ENCODE data around the gene CD83.

DNA sequence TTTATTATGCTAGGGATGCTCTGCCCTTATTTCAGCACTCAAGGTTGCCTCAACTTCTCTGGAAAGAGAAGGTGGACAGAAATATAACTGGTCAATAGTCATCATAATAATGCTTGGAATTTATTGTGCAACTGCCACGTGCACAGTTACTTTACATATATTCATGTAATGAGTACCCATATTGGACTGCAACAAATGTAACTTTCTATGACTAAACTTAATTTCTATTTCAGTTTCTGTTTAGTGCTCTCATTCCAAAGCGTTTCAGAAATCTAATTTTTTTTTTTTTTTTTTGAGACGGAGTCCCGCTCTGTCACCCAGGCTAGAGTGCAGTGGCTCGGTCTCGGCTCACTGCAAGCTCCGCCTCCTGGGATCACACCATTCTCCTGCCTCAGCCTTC lies 28.3 kb upstream of the CD83 start:
- TF ChIP-seq POLR2A (IDR thresholded peaks at IDR 0.05), result no peak
- TF ChIP-seq, protein P1, sequence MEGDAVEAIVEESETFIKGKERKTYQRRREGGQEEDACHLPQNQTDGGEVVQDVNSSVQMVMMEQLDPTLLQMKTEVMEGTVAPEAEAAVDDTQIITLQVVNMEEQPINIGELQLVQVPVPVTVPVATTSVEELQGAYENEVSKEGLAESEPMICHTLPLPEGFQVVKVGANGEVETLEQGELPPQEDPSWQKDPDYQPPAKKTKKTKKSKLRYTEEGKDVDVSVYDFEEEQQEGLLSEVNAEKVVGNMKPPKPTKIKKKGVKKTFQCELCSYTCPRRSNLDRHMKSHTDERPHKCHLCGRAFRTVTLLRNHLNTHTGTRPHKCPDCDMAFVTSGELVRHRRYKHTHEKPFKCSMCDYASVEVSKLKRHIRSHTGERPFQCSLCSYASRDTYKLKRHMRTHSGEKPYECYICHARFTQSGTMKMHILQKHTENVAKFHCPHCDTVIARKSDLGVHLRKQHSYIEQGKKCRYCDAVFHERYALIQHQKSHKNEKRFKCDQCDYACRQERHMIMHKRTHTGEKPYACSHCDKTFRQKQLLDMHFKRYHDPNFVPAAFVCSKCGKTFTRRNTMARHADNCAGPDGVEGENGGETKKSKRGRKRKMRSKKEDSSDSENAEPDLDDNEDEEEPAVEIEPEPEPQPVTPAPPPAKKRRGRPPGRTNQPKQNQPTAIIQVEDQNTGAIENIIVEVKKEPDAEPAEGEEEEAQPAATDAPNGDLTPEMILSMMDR (IDR thresholded peaks at IDR 0.05), result no peak
- TF ChIP-seq EP300 (IDR thresholded peaks at IDR 0.05; ENCODE audit: low read depth), result no peak
- TF ChIP-seq POLR2AphosphoS5 (IDR thresholded peaks at IDR 0.05), result no peak
